HG03439 (cell line): Measurements from ENCODE around the gene TWIST1.

Experiments used
- ATAC-seq: cut with Tn5 transposase; IDR thresholded peaks from one replicate; pipeline ENCODE4 v1.9.1; 2021; ENCODE audit warnings: mild to moderate bottlenecking, moderate library complexity; ENCODE audit not compliant: unreplicated experiment

The TWIST1 gene

GRCh38 chr7:19113855-19114550, 3.4 kb downstream of the TWIST1 start:
- no peak for ATAC-seq

DNA sequence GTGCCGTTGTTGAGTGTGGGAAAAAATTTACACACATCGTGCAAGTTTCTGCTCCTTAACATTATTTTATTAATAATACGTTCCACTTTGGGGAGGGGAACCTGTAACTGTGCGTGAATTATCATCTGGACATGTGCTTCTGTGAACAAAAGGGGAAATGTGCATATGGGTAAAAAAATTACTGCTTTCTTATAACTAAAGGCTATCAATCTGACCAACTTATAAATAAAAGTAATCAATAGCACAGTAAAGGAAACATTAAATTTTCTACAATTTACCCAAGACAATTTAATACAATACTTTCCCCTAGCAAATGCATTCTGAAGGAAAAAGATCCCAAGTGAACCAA, 4.5 kb downstream of the TWIST1 start:
- ATAC-seq, result no peak

GRCh38 chr7:19112274-19113001, 5.0 kb downstream of the TWIST1 start:
- ATAC-seq, result no peak

DNA sequence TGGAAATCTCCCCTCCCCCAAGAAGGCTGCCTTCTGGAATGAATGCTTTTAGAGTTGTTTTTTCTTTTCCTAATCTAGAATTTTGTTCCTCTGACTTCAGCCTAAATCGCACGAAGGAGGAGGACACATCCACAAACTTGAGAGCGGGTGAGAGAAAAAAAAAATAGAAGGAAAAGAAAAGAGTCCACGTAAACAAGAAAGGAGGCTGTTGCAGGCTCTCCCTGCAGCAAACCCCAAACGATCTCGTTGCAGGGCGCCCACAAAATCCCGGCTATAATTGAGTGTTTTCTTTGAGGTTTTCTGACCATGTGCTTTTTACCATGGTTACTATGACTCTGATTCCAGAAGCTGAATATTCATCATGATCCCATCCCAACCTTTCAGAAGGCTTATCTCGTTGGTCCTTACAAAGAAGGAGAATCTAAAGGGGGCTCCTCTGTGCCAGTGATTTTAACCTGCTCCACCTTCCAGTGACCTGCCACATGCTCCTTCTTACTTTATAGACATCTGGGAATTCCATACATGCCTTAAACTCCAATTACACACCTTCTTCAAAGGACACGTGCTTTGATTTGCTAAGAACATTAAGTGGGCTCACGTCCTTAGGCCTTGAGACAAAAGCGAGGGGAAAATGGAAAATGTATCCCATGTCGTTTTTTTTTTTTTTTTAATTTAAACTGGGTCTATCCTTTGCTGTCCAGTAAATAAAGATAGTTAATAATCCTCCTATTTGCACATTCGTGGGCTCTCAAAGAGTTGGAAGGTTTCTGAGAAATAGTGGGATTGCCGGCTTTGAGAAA, 5.8 kb downstream of the TWIST1 start:
- ATAC-seq, result no peak

DNA sequence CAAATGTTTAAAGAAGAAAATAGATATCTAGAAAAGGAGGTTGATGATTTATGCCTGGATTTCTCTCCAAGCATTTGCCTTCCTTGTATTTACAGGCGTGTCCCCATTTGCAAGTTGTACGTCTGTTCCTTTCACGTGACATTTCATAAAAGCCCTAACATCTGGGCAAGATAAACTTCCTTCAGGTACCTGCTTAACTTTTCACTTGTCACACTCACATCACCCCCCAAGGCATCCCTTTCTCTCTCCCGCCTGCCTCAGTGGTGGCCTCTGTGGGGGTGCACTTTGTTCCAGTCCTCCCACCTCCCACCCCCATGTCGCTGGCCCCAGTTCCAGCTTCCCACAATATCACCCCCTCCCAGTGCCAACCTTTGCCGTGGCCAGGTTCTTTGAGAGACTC, 6.7 kb downstream of the TWIST1 start:
- ATAC-seq, result no peak

- no peak for ATAC-seq
Measured at GRCh38 chr7:19110026-19110730, 7.3 kb downstream of the TWIST1 start.

- ATAC-seq, result no peak
Measured at GRCh38 chr7:19109000-19109946, 8.2 kb downstream of the TWIST1 start.

DNA sequence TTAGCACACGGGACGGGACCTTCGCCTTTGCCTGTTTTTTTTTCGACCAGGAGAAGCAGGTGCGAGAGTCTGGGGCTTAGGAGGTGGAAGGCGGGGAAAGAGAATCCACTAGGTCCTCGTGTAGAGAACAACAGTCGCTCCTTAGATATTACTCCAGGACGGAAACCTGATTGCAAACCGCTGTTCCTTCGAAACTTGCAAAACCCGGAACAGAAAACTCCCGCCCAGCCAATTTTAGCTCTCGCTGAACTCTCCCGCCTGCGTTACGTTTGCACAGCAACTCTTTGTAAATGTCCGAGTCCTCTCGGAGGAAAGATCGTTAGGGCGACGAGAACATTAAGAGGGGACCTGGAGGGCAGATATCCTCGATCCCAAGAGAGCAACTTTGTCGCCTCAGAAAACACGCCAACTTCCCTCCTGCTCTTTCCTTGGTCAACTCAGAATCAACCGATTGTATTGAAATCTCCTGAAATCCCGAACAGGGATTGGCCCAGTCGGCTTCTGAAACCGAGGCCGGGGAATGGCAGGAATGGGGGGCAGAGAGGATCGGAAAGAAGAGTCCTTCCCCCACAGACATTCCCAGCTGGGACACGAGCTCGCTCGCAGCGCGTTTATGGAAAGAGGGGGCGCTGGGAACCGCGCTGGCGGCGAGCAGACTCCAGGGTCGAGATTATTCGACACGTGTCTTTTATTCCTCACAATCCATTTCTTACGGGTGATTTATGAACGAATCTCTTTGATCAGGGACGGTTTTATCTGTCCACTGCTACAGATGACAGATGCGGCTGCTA, 9.9 kb downstream of the TWIST1 start:
- ATAC-seq, result no peak

DNA sequence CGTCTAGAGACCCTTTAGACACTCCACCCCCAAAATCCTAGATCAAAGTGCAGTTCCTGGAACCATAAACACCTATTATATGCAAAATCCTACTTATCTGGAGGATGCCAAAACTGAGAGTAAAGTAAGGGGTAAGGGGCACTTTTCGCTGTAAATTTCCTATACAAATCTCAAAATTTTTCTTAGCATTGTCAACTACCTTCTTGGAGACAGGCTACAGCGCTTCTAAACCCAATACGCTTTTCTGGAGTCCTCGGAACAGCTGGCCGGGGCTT, 10.4 kb downstream of the TWIST1 start:
- ATAC-seq, result no peak

DNA sequence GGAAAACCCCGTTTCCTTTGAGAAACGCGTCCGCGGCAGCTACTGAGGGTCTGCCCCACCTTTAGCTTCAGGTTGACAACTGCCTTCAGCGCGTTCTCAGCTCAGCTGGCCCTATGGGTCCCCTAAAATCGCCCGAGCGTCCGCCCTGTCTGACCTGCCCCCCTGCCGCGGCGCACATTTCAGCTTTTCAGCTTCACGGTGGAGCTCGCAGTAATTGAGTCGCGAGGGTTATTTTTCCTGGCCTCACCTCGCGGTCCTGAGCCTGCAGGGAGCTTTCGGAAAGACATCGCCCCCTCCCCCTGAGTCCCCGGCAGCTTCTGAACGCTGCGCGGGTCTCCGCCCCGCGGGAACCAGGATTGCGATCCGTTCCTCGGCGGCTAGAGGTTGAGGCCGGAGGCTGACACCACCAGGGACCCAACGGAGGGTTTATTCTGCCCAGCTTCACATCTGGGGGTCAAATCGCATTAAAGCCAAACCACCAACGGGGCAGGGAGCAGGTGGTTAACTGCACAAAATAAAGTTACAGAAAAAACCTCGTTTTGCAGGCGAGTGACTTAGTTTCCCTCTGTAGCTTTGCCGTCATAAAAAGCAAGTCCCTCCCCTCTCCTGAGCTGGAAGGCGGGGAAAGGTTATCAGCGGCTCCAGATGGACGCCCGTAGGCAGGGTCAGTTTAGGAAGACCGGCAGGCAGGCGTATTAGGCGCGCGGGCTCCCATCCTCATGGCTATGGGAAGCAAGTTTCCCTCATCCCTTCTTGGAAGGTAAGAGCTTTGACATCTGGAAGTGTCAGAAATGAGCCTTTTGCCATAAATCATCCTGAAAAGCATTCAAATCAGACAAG, 11.0 kb downstream of the TWIST1 start:
- ATAC-seq, result no peak

GRCh38 chr7:19105546-19105945, 11.9 kb downstream of the TWIST1 start:
- ATAC-seq, result no peak

- no peak for ATAC-seq
Measured at GRCh38 chr7:19104811-19105210, 12.6 kb downstream of the TWIST1 start.

- ATAC-seq, result no peak
Measured at GRCh38 chr7:19102884-19103283, 14.6 kb downstream of the TWIST1 start.

GRCh38 chr7:19101909-19102308, 15.5 kb downstream of the TWIST1 start:
- ATAC-seq, result no peak

GRCh38 chr7:19101472-19101871, 16.0 kb downstream of the TWIST1 start:
- no peak for ATAC-seq

DNA sequence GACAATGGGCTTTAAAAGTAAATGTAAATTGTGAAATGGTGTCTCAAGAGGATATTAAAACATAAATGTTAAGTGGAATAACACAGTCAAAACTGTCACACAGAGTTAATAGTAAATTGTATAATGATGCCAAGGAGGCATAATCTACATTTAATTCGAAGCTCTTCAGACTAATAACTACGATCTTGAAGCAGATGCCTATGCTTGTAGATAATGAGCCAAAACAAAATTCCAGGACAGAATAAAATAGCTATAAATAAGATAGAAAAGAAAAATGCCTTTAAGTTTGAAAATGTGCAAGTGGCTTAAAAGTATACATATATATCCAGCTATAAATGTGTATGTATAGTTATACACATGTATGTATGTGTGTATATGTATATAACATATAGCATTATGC, 17.5 kb downstream of the TWIST1 start:
- no peak for ATAC-seq

GRCh38 chr7:19099194-19099593, 18.2 kb downstream of the TWIST1 start:
- no peak for ATAC-seq

DNA sequence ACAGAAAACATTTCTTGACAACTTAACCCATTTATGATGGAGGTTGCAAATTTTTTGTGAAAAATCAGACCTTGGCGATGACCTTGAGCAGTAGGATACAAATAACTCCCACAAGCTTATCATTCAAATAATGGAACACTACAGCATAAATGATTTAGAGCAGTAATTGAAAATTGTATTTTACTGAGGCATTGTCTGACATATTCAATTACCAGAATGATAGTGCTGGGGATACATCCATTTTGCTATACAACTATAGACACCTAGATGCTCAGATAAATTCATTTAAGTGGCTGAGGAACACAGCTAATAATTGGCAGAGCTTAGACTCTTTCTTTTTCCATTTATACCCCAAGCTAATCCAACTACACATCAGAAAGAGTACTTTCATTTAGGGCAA, 18.9 kb downstream of the TWIST1 start:
- ATAC-seq, result no peak
